HG02885 (cell line): ENCODE results near the gene TMEM62.

Experiments
- ATAC-seq: cut with Tn5 transposase; IDR thresholded peaks from one replicate; pipeline ENCODE4 v1.9.1; 2021; ENCODE audit warnings: mild to moderate bottlenecking; ENCODE audit not compliant: unreplicated experiment, poor library complexity

TMEM62 gene

DNA sequence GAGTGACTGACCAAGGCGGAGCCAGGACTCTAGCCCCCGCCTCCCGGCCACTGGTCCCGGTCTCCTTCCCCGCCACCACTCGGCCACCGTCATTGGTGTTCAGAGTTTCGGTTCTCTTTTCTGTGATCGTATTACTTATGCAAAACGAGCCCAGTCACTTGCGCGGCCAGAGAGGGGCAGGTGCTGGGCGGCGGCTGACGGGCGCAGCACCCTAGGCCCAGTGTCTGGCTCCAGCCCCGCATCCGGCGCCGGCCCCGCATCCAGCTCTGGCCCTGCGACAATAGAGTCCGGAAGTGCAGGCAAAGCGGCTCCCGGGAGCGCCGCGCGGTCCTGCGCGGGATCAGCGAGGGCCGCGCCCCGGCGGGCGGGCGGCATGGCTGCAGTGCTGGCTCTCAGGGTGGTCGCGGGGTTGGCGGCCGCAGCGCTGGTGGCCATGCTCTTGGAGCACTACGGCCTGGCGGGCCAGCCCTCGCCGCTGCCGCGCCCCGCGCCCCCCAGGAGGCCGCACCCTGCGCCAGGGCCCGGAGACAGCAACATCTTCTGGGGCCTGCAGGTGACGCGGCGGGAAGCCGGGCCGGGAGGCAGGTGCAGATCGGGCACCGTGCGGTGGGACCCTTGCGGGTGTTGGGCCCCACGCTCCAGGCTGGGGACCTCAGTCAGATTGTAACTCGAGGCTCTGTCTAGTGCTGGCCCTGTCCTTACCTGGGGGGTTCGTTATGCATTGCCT is at the start of gene TMEM62:
TMEM62 (plus strand) TSS at position 157 of the 727 bp plus-strand sequence; CDS start at position 374, 217 bp downstream.
- ATAC-seq: peak; percentile 94

DNA sequence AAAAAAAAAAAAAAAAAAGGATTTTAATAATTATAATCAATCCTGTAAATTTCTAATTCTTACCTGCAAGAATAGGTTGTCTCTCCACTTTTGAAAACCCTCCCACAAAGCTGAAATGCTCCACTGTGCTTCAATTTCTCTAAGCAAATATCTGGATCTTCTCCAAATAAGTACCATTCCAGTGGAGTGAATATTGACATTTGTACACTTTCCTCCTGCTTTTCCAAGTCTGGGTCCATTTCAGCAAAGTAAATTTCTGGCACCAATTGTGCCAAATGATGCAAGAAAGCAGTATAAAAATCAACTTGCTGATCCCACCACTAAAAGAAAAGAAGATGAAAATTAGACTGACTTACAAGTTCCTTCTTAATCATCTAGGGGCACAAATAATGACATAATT is 47.5 kb upstream of the TMEM62 start:
- no peak for ATAC-seq

DNA sequence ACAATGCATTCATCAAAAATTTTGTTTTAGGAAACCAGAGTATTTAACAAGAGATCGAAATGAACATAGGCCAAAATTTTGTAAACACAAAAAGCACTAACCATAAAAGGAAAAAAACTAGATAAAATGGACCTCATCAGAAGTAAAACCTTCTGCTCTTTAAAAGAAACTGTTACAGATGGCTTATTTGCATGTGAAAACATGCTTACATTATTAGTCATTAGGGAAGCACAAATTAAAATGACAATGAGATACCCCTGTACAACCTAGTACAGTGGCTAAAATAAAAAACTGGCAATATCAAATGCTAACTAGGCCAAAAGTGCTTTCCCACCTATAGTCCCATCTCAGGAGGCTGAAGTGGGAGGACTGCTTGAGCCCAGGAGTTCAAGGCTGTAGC is 46.8 kb upstream of the TMEM62 start:
- no peak for ATAC-seq

DNA sequence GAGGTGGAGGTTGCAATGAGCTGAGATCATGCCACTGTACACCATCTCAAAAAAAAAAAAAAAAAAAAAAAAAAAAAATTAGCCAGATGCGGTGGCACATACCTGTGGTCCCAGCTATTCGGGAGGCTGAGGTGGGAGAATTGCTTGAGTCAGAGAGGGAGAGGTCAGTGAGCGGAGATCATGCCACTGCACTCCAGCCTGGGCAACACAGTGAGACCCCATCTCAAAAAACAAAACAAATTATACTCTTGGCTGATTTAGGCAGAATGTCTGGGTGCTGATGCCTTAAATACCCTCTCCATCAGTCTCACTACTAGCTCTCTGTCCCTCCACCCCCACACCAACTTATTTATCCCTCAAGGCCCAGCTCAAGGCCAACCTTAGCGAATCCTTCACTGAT is 41.5 kb upstream of the TMEM62 start:
- no peak for ATAC-seq

DNA sequence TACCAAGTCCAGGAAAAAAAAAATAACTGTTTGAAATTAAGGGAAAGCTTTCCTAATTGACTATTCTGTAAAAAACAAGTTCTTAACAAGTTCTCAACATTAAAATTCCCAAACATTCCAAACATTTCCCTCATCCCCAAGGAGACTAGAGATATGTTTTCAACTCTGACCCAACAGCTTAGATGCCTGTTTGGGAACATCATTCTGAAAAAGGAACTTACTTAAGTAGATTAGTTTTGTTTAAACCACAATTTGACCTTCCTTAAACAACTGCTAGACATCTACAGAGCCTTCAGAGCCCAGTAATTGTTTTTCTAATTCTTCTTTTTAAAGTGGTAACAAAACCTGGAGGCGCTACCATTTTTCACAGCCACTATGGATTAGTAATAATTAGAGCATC is 40.4 kb upstream of the TMEM62 start:
- no peak for ATAC-seq

DNA sequence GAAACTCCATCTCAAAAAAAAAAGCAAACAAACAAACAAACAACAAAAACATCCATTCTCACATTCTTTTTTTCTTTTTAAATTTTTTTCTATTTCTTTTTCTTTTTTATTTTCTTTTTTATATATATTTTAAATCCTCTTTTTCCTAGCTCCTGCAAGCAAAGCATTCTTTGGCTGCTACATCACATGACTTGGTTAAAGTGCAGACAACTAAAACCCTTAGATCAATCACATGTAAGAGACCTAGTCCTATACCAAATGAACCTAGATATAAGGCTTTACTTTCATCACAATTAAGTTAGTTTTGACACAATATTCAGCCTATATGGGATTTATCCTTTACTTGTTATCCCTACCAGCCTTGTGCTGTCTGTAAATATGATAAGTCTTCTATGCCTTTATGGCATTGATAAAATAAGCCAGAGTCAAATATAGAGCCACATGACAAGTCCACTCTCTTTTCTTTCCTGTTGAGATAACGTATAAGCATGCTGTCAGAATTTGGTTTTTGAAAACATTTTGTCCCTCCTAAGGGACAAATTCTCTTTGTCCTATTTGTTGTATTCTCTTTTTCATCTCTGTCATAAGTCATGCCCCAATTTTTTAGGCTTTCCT is 38.9 kb upstream of the TMEM62 start:
- ATAC-seq: no peak

DNA sequence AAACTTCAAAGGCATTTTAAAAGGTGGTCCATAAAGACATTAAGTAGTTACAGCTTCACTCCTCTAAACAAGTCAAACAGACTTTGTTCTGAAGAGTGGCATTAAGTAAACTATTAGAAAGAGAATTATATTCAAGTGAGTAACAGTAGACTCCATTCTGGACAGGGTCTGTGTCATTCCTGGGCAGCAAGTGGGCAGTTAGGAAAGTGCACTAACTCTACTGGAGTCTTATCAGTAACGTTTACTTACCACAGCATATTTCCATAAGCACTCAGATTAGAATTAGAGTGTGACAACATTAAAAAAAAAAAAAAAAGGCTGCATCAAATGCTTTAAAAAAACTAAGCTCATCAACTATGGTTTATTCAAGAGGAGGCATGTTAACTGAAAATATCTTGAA is 38.1 kb upstream of the TMEM62 start:
- no peak for ATAC-seq

DNA sequence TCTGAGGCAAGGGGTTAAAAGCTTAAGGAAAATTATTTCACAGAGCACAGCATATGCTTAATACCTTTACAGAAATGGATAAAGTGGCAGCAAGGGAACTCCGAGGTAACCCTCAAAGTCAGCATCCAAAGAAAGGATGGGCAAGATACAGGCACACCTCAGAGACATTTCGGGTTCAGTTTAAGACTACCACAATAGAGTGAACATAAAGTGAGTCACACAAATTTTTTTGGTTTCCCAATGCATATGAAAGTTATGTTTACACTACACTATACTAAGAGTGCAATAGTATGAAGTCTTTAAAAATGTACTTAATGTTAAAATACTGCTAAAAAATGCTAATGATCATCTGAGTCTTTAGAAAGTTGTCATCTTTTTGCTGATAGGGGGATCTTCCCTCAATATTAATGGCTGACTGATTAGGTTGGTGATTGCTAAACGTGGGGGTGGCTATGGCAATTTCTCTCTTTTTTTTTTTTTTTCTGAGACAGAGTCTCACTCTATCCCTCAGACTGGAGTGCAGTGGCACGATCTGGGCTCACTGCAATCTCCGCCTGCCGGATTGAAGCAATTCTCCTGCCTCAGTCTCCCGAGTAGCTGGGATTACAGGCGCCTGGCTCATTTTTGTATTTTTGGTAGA is 37.6 kb upstream of the TMEM62 start:
- ATAC-seq: no peak

DNA sequence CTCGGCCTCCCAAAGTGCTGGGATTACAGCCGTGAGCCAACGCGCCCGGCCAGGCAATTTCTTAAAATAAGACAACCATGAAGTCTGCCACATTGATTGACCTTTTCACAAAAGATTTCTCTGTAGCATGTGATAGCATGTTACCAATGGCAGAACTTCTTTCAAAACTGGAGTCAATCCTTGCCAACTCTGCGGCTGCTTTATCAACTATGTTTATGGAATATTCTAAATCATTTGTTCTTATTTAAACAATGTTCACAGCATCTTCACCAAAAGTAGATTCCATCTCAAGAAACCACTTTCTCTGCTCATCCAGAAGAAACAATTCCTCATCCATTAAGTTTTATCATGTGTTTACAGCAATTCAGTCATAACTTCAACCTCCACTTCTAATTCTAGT is 37.0 kb upstream of the TMEM62 start:
- ATAC-seq: no peak

DNA sequence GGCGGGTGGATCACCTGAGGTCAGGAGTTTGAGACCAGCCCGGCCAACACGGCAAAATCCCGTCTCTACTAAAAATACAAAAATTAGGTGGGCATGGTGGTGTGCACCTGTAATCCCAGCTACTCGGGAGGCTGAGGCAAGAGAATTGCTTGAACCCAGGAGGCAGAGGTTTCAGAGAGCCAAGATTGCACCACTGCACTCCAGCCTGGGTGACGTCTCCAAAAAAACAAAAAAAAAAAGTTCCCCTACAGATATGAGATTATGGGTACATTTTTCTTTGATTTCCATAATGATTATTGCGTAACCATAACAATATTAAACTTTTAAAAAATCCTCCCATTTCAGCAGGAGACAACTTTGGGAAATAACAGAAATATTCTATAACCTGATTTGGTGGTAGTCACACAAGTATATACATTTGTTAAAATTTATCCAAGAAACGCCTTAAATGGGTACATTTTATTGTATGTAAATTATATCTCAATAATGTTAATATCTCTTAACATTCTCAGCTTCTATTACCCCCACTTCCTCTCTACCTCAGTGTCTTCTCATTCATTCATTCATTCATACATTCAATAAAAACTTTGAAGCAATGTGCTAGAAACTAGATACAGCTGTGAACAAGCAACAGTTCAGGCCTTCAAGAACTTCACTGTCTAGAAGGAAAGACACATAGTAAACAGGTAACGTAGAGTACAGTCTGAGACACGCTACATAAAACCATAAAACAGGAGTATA is 34.1 kb upstream of the TMEM62 start:
- ATAC-seq: no peak

DNA sequence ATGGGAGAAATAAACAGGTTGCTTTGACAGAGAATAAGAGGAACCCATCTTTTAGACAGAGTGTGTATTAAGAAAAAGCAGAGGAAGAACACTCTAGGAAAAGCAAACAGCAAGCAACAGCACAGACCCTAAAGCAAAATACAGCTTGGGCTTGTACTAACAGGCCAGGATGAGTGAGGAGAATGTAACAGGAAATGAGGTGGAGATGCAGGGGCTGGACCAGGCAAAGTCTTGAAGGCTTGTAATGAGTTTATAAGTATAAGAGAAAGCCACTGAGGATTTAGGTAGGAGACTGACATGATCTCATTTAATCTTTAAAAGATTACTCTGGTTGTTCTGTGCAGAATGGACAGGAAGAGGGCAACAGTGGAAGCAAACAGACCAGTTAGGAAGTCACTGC is 32.4 kb upstream of the TMEM62 start:
- ATAC-seq: no peak

DNA sequence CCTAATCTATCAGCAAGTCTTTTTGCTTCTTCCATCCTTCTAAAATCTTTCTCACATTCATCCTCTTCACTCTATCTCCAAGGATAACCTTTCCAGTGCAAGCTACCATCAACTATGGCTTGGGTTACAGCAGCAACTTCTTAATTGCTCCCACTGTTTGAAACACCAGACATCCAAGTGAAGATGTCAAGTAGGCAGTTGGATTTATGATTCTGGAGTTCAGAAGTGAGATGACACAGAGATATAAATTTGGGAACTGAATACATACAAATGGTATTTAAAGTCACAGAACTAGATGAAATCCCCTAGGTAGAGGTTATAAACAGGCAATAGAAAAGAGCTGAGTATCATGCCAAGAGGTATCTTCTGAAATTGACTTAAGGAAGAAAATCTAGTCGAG is 31.2 kb upstream of the TMEM62 start:
- no peak for ATAC-seq

DNA sequence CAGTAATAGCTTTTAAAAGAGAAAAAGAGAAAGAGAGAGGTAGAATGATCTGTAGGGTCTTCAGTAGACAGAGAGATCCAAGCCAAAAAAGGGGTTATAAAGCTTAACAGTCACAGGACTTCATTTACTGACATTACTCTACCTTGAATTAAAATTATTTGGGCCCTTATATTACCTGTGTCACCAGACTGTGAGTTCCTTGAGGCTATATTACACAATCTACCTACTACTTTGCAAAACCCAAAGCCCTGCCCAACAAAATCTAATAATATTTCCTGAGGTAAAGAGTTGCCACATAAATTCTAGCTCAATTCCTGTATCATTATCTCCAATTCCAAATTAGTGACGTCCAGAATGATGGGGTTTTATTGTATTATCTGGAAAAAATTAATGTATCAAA is 29.5 kb upstream of the TMEM62 start:
- ATAC-seq: no peak

DNA sequence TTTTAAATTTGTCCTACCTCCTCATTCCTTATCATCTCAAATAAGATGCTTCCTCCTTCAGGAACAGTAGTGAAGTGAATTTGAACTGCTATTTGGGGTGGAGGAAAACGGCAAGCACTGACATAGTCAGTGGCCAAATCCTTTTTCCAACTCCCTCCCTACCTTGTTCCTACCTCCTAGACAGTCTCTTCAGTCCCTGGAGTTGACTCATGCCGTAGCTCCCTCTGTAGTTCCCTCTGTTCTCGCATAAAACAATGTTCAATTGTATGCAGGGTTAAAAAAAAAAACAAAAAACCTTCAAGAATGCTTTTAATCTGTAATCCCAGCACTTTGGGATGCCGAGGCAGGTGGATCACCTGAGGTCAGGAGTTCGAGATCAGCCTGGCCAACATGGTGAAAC is 29.0 kb upstream of the TMEM62 start:
- no peak for ATAC-seq

DNA sequence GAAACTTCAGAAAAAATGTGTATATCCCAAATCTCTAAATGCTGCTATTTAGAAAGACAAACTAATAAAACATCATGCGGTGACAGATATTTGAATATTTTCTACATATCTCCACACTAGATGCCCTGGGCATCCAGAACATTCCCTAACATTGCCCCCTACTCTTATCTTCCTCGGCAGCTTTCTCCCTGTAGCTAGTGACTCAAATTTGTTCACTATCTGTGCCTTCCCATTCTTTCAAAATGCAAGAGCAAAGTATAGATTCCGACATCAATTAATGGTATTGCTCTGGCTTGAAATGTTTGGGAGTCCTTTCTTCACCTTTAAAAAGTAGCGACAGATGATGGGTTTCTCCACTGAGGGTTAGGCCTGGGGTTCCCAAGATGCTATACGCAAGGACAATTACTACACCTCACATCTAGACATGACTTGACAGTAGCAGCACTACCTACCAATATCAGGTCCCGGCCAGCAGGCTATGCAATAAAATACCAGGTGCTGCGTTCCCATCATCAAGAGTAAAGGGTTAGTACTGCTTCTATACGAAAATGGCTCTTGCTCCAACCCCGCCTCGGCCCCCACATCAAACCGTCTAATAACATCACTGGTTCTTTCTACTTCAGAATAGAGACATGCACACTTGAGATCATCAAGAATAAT is 28.2 kb upstream of the TMEM62 start:
- peak; percentile 25 for ATAC-seq

DNA sequence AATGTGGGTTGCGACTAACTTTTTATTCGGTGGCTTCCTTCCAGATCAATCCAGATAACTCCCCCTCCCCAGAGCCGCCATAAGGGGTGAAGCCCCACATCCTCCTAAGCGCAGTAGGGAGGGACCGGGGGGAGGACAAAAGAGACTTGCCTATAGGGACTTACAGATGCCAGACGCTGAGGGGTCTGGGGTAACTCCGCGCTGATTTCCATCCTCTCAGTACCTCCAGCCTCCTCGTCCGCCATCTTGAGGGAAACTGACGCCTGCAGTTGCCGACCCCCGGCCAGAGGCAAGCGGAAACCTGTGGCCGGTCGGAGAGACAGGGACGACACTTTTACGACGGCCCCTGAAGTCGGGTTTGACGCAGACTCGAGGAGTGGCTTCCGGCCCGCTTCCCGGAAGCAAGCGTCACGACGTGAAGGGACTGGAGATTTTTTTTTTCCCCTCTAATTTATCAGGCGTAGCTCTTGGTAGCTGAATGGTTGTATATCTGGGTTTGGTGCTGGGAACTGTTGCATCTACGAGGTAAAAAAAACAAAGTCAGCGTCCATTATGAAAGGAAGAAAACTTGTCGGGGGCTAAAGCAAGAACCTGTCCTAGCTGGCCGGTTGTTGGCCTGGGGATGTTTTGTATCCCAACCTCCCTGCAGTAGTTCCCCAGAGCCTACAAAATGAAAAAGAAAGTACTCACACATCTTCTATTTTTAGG is 27.5 kb upstream of the TMEM62 start, which contains the start of gene UBR1:
UBR1 (minus strand) TSS at position 261 of the 708 bp plus-strand sequence; CDS start at position 245, 16 bp downstream.
- peak; percentile 88 for ATAC-seq

DNA sequence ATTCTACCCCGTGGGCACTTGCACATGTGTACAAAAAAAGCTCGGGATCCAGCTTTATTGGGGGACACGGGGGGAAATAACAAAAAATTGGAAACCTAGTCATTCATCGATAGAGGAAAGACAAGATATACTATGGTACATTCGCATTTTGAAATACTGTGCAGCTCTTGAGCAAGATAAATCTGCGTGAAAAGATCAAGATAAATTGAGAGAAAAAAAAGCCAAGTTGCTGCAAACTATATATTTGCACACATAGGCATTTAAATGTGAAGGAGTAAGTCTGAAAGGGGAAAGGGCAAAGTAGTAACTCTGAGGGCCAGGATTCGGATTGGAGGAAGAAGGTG is 26.9 kb upstream of the TMEM62 start:
- ATAC-seq: no peak

DNA sequence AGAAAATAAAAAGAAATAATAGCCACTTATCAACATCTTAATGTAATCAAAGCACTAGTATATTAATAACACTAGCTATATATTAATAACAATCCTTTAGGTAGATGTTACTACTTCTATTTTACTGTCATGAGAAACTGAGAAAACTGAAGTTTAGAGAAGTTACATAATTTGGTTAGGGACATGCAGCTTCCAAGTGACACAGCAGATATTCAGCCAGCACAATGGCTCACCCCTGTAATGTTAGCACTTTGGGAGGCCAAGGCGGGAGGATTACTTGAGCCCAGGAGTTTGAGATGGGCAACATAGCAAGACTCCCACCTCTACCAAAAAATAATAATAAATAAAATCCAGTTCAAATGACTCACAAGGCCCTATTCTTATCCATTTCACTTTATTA is 25.6 kb upstream of the TMEM62 start:
- ATAC-seq: no peak

DNA sequence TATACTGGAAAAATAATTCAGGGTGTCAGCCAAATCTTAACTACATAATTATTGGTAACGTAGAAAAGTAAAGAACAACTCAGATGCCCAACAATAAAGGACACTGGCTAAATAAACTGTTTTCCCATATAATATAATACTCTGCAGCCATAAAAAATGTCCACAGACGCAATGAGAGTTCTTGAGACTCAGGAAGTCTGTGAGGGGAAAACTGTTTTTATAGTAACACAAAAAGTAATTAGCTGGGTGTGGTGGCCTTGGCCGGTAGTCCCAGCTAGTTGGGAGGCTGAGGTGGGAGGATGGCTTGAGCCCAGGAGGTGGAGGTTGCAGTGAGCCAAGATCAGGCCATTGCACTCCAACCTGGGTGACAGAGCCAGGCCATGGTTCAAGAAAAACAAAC is 22.0 kb upstream of the TMEM62 start:
- ATAC-seq: no peak

DNA sequence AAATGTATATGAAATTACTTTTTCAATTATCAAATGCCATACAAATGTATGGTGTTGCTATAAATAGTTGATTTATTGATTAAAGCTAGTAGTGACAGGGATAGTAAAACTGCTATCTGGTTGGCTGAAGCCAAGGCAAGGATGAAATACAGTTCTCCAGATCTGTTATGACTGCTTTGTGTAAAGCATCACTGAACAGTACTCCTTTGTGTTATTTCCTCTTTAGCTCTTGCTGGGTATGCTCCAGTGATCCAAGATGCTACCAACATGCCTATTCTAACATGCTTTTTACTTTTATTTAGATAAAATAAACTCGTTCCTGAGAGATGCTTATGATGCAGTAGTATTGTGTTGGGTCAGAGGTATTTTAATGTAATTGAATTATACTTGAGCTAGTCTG is 15.1 kb upstream of the TMEM62 start:
- no peak for ATAC-seq
